Colonic mucosa (tissue), 4 donors: ENCODE data around the gene TDRD10. TPM values are rescaled to one million over a fixed set of nuclear protein-coding genes. Genes with fewer than 3 reads are reported as not detected.

Experiments used
- DNase-seq: peaks from one replicate; pipeline ENCODE4 v3.0.0-alpha.2; 2020
- H3K27ac ChIP-seq: fragments of 200-600 bp; one replicate; pipeline ENCODE4 v1.8.0; 2021
- H3K27me3 ChIP-seq: fragments of 200-600 bp; one replicate; pipeline ENCODE4 v1.8.0; 2021
- H3K36me3 ChIP-seq: fragments of 200-600 bp; one replicate; pipeline ENCODE4 v1.8.0; 2021
- H3K4me1 ChIP-seq: fragments of 200-600 bp; one replicate; pipeline ENCODE4 v1.8.0; 2021; ENCODE audit warnings: mild to moderate bottlenecking
- H3K4me3 ChIP-seq: fragments of 200-600 bp; one replicate; pipeline ENCODE4 v1.8.0; 2021
- H3K9ac ChIP-seq, 2 donors: one replicate each; pipeline ENCODE4 v1.7.0; 2013; ENCODE audit warnings: control low read depth in 2 of 2, low read depth in 2 of 2, low read length in 2 of 2
- H3K9me3 ChIP-seq: fragments of 200-600 bp; one replicate; pipeline ENCODE4 v1.8.0; 2021
- CTCF ChIP-seq: fragments of 200-600 bp; IDR thresholded peaks from one replicate; pipeline ENCODE4 v1.8.0; 2022; ENCODE audit warnings: antibody characterized with exemption, mild to moderate bottlenecking
- intact Hi-C: fragments of 100-400 bp; cut with DNase I; formaldehyde crosslinking; loops from one replicate; pipeline ENCODE4 v1.14.1; 2022
- total RNA-seq, 2 donors: library from RNA; stranded (reverse); fragmentation: NEBNext Ultra II Directional in 1 of 2; extraction: Animal tissue kit (Norgen Biotek cat#: 25700) in 1 of 2; gene quantifications; one replicate each; pipeline ENCODE4 v1.2.1, GENCODE V29; 2021
- donor health status: healthy.
- donor health status: DM: no; HTN: no; CAD: no.
- donor health status: DM: no; HTN: no; CAD: no.

TDRD10 gene
- total RNA-seq, 2 donors from 2014 or later: 0.42 to 0.67 TPM

GRCh38 chr1:154584267-154584994 is 82.4 kb downstream of the TDRD10 start:
- intact Hi-C loops: no loop called here
- Histone ChIP-seq H3K9me3 (no peaks in the 10 kb centered on the region), H3K36me3 (peaks cover 67% of the 10 kb centered on the region), H3K27me3 (no peaks in the 10 kb centered on the region), H3K4me3 (no peak overlapping the region), H3K27ac (no peak overlapping the region), H3K4me1 (no peaks in the 10 kb centered on the region), H3K9ac (peak overlapping the region in 1 of 2 donors; percentile 35)
- TF ChIP-seq CTCF: no peak
- no peak for DNase-seq

GRCh38 chr1:154586231-154586630 is 84.2 kb downstream of the TDRD10 start:
- Histone ChIP-seq H3K9me3 (no peaks in the 10 kb centered on the region), H3K27ac (no peak overlapping the region), H3K4me3 (no peak overlapping the region), H3K9ac (no peak overlapping the region), H3K27me3 (no peaks in the 10 kb centered on the region), H3K4me1 (no peaks in the 10 kb centered on the region), H3K36me3 (peaks cover 70% of the 10 kb centered on the region)
- DNase-seq: no peak
- intact Hi-C loops: no loop called here
- TF ChIP-seq CTCF: no peak

GRCh38 chr1:154586641-154587040 is 84.6 kb downstream of the TDRD10 start:
- peaks cover 70% of the 10 kb centered on the region for H3K36me3 ChIP-seq
- intact Hi-C loops: no loop called here

GRCh38 chr1:154589780-154590179 is 87.8 kb downstream of the TDRD10 start:
- H3K4me1 ChIP-seq: no peaks in the 10 kb centered on the region
- H3K9ac ChIP-seq: no peak overlapping the region

More at GRCh38 chr1:154586641-154587040, 84.6 kb downstream of the TDRD10 start:
- H3K9ac ChIP-seq: no peak overlapping the region
- no peak overlapping the region for H3K27ac ChIP-seq
- no peaks in the 10 kb centered on the region for H3K4me1 ChIP-seq
- H3K4me3 ChIP-seq: no peak overlapping the region
- no peaks in the 10 kb centered on the region for H3K9me3 ChIP-seq
- no peak for DNase-seq
- TF ChIP-seq CTCF: no peak
- H3K27me3 ChIP-seq: no peaks in the 10 kb centered on the region

GRCh38 chr1:154590756-154591155 is 88.7 kb downstream of the TDRD10 start:
- peaks cover 51% of the 10 kb centered on the region for H3K36me3 ChIP-seq
- H3K27me3 ChIP-seq: no peaks in the 10 kb centered on the region
- no peak for DNase-seq
- H3K9me3 ChIP-seq: no peaks in the 10 kb centered on the region
- no peak overlapping the region for H3K4me3 ChIP-seq
- H3K9ac ChIP-seq: no peak overlapping the region
- H3K4me1 ChIP-seq: no peaks in the 10 kb centered on the region
- H3K27ac ChIP-seq: no peak overlapping the region
- intact Hi-C loops: no loop called here
- no peak for TF ChIP-seq CTCF

More at GRCh38 chr1:154589780-154590179, 87.8 kb downstream of the TDRD10 start:
- TF ChIP-seq CTCF: no peak
- intact Hi-C loops: no loop called here
- H3K9me3 ChIP-seq: no peaks in the 10 kb centered on the region
- H3K36me3 ChIP-seq: peaks cover 57% of the 10 kb centered on the region
- no peaks in the 10 kb centered on the region for H3K27me3 ChIP-seq
- H3K27ac ChIP-seq: no peak overlapping the region
- DNase-seq: no peak
- H3K4me3 ChIP-seq: no peak overlapping the region
